ENCODE measurements around the gene ABCC12.

The ABCC12 gene

GRCh38 chr16:48165961-48166578 is 10.3 kb upstream of the ABCC12 start:
- peak; percentile 26 for DNase-seq (ENCODE audit: low read depth)

- peak; percentile 57 for DNase-seq (ENCODE audit: low read depth)
Observed at GRCh38 chr16:48164907-48165715, 9.3 kb upstream of the ABCC12 start.

GRCh38 chr16:48162839-48163410 is 7.1 kb upstream of the ABCC12 start:
- DNase-seq (ENCODE audit: low read depth), result no peak

GRCh38 chr16:48161906-48162305 is 6.1 kb upstream of the ABCC12 start:
- no peak for DNase-seq (ENCODE audit: low read depth)

- DNase-seq (ENCODE audit: low read depth), result no peak
Observed at GRCh38 chr16:48160575-48160974, 4.8 kb upstream of the ABCC12 start.

GRCh38 chr16:48158296-48158695 is 2.5 kb upstream of the ABCC12 start:
- DNase-seq (ENCODE audit: low read depth), result peak; percentile 88

GRCh38 chr16:48157794-48158193 is 2.0 kb upstream of the ABCC12 start:
- DNase-seq (ENCODE audit: low read depth), result no peak

- DNase-seq (ENCODE audit: low read depth), result no peak
Observed at GRCh38 chr16:48157302-48157701, 1.5 kb upstream of the ABCC12 start.

- DNase-seq (ENCODE audit: low read depth), result peak; percentile 81
Observed at GRCh38 chr16:48156790-48157209, 1.0 kb upstream of the ABCC12 start.

- no peak for DNase-seq (ENCODE audit: low read depth)
Observed at GRCh38 chr16:48153774-48154173, 2.0 kb downstream of the ABCC12 start.

- DNase-seq (ENCODE audit: low read depth), result no peak
Observed at GRCh38 chr16:48152226-48152625, 3.6 kb downstream of the ABCC12 start.

GRCh38 chr16:48150707-48151106 is 5.1 kb downstream of the ABCC12 start:
- DNase-seq (ENCODE audit: low read depth), result no peak

- no peak for DNase-seq (ENCODE audit: low read depth)
Observed at GRCh38 chr16:48146710-48147109, 9.1 kb downstream of the ABCC12 start.

- no peak for DNase-seq (ENCODE audit: low read depth)
Observed at GRCh38 chr16:48146131-48146530, 9.7 kb downstream of the ABCC12 start.

- DNase-seq (ENCODE audit: low read depth), result no peak
Observed at GRCh38 chr16:48143812-48144368, 11.9 kb downstream of the ABCC12 start.

GRCh38 chr16:48140821-48141220 is 15.0 kb downstream of the ABCC12 start:
- DNase-seq (ENCODE audit: low read depth), result no peak

- DNase-seq (ENCODE audit: low read depth), result no peak
Observed at GRCh38 chr16:48139517-48139916, 16.3 kb downstream of the ABCC12 start.

GRCh38 chr16:48138543-48138942 is 17.2 kb downstream of the ABCC12 start:
- DNase-seq (ENCODE audit: low read depth), result no peak

- no peak for DNase-seq (ENCODE audit: low read depth)
Observed at GRCh38 chr16:48137822-48138221, 18.0 kb downstream of the ABCC12 start.

- DNase-seq (ENCODE audit: low read depth), result no peak
Observed at GRCh38 chr16:48136547-48137360, 19.0 kb downstream of the ABCC12 start.

- DNase-seq (ENCODE audit: low read depth), result no peak
Observed at GRCh38 chr16:48133455-48134211, 22.2 kb downstream of the ABCC12 start.

All from iris pigment epithelial cell (primary cell).